ENCODE data around the gene NUP93. TPM values are rescaled to one million over a fixed set of nuclear protein-coding genes. Genes with fewer than 3 reads are reported as not detected.

Gene NUP93
- total RNA-seq, 1 experiment from 2014 or later: 74.7 TPM

DNA sequence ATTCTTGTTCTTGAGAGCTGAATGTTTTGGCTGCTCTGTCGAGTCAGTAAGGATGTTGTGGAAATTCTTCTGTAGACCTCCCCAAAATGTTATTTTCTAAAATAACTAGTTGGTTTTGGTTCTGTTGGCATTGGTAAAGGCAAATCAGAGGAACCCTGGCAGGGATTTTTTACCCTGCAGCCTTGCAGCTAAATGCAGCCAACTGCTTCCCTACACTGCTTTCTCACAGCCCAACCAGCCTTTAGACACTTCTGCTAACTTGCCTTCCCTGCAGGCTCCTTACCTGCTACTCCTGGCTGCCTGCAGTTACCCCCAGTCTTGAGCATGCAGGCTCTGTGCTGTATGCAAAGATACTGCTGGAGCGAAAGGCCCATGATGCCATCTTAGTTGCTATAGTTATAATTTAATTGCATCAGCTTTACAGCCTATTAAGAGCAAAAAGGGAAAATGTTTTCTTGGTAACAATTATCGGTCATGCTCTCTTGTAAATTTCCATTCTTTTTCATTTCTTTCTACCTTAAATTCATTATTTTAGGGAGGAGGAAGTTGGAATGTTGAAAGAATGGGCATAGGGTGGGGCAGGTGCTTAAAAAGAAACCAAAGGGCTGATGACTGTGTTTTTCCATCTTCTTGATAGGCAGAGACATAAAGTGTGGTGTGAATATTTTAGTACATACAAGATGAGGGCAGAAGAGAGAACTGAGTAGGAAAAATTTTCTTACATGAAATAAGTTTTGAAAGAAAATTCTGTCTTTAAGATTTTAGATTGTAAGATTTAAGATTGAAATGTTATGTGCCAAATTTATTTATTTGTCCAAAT, 20.0 kb downstream of the NUP93 start:
- no peak overlapping the region for H3K27ac ChIP-seq
- no peaks in the 10 kb centered on the region for H3K27me3 ChIP-seq (ENCODE audit: insufficient read depth, low read depth)
- CTCF ChIA-PET: interaction anchor here (0.5 to 0.6 kb wide), 2 partner anchors 117 to 428 kb away, joined by 3 read pairs; no protein-coding TSS in a partner anchor

GRCh38 chr16:56753410-56753809, 23.5 kb downstream of the NUP93 start:
- H3K36me3 ChIP-seq (ENCODE audit: low read depth): no peaks in the 10 kb centered on the region; the same call in 1 of the 2 replicates
- peaks cover 13% of the 10 kb centered on the region; the same call in 1 of the 2 replicates for H4K20me1 ChIP-seq (ENCODE audit: insufficient read depth)
- BruUV-seq (replicated peaks): no TSS peak
- no peak overlapping the region for H3K4me2 ChIP-seq
- no peaks in the 10 kb centered on the region for H3K4me1 ChIP-seq (replicated peaks; ENCODE audit: insufficient read depth)
- H3F3A ChIP-seq (ENCODE audit: insufficient read depth, low read depth): no peaks in the 10 kb centered on the region
- DNase-seq: no peak
- no peaks in the 10 kb centered on the region for H3K9me3 ChIP-seq (ENCODE audit: insufficient read depth, low read depth)
- no peak for TF ChIP-seq EZH2 (IDR thresholded peaks at IDR 0.05; ENCODE audit: low read depth)
- TF ChIP-seq, protein P1, sequence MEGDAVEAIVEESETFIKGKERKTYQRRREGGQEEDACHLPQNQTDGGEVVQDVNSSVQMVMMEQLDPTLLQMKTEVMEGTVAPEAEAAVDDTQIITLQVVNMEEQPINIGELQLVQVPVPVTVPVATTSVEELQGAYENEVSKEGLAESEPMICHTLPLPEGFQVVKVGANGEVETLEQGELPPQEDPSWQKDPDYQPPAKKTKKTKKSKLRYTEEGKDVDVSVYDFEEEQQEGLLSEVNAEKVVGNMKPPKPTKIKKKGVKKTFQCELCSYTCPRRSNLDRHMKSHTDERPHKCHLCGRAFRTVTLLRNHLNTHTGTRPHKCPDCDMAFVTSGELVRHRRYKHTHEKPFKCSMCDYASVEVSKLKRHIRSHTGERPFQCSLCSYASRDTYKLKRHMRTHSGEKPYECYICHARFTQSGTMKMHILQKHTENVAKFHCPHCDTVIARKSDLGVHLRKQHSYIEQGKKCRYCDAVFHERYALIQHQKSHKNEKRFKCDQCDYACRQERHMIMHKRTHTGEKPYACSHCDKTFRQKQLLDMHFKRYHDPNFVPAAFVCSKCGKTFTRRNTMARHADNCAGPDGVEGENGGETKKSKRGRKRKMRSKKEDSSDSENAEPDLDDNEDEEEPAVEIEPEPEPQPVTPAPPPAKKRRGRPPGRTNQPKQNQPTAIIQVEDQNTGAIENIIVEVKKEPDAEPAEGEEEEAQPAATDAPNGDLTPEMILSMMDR (conservative IDR thresholded peaks at IDR 0.05): no peak
- ChIA-PET CTCF (no interaction called here), POLR2A (ENCODE audit: unreplicated experiment) (no interaction called here)
- H3K79me2 ChIP-seq (ENCODE audit: low read depth): peaks cover 18% of the 10 kb centered on the region; the same call in 1 of the 2 replicates
- intact Hi-C loops (cut with micrococcal nuclease; ENCODE audit: unreplicated experiment): no loop called here
- no peaks in the 10 kb centered on the region for H3K27me3 ChIP-seq (ENCODE audit: insufficient read depth, low read depth)
- H2AFZ ChIP-seq: no peak overlapping the region
- H3K27ac ChIP-seq: no peak overlapping the region
- H3K4me3 ChIP-seq: no peak overlapping the region
- H3K9me2 ChIP-seq (ENCODE audit: insufficient read depth): no peaks in the 10 kb centered on the region; the same call in 1 of the 2 replicates

More for the DNA sequence above, 20.0 kb downstream of the NUP93 start:
- no peaks in the 10 kb centered on the region; the same call in 1 of the 2 replicates for H3K36me3 ChIP-seq (ENCODE audit: low read depth)
- DNase-seq: no peak
- intact Hi-C loops (cut with micrococcal nuclease; ENCODE audit: unreplicated experiment): no loop called here
- H3K4me1 ChIP-seq (replicated peaks; ENCODE audit: insufficient read depth): no peaks in the 10 kb centered on the region
- peaks cover 28% of the 10 kb centered on the region for H3K79me2 ChIP-seq (ENCODE audit: low read depth)
- H3F3A ChIP-seq (ENCODE audit: insufficient read depth, low read depth): no peaks in the 10 kb centered on the region
- no peak overlapping the region for H3K4me2 ChIP-seq
- no peak overlapping the region for H3K4me3 ChIP-seq
- no peak for TF ChIP-seq EZH2 (IDR thresholded peaks at IDR 0.05; ENCODE audit: low read depth)
- TF ChIP-seq, protein P1 (conservative IDR thresholded peaks at IDR 0.05): no peak
- H2AFZ ChIP-seq: no peak overlapping the region
- peaks cover 13% of the 10 kb centered on the region; the same call in 1 of the 2 replicates for H4K20me1 ChIP-seq (ENCODE audit: insufficient read depth)
- no TSS peak for BruUV-seq (replicated peaks)
- no peaks in the 10 kb centered on the region for H3K9me3 ChIP-seq (ENCODE audit: insufficient read depth, low read depth)
- POLR2A ChIA-PET (ENCODE audit: unreplicated experiment): no interaction called here
- no peaks in the 10 kb centered on the region; the same call in 1 of the 2 replicates for H3K9me2 ChIP-seq (ENCODE audit: insufficient read depth)

DNA sequence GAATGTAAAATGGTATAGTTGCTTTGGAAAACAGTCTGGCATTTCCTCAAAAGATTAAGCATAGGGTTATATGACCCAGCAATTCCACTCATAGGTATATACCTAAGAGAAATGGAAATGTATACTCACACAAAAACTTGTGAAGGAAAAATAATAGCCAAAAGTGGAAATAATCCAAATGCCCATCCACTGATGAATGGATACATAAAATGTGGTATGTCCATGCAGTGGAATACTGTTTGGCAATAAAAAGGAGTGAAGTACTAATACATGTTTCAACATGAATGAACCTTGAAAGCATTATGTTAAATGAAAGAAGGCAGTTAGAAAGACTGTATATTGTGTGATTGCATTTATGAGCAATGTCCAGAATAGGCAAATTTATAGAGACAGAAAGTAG, 25.1 kb downstream of the NUP93 start:
- no peaks in the 10 kb centered on the region; the same call in 1 of the 2 replicates for H3K9me2 ChIP-seq (ENCODE audit: insufficient read depth)

More for the DNA sequence above, 25.1 kb downstream of the NUP93 start:
- Histone ChIP-seq H3K4me3 (no peak overlapping the region), H4K20me1 (ENCODE audit: insufficient read depth) (0 out of 2 replicates have a peak, but pooled peaks cover 10% of the 10 kb centered on the region), H3K9me3 (ENCODE audit: insufficient read depth, low read depth) (no peaks in the 10 kb centered on the region), H3F3A (ENCODE audit: insufficient read depth, low read depth) (no peaks in the 10 kb centered on the region), H2AFZ (no peak overlapping the region), H3K4me1 (replicated peaks; ENCODE audit: insufficient read depth) (no peaks in the 10 kb centered on the region), H3K79me2 (ENCODE audit: low read depth) (peaks cover 18% of the 10 kb centered on the region; the same call in 1 of the 2 replicates), H3K36me3 (ENCODE audit: low read depth) (peaks cover 14% of the 10 kb centered on the region), H3K4me2 (no peak overlapping the region), H3K27ac (no peak overlapping the region), H3K27me3 (ENCODE audit: insufficient read depth, low read depth) (no peaks in the 10 kb centered on the region)
- TF ChIP-seq EZH2 (IDR thresholded peaks at IDR 0.05; ENCODE audit: low read depth): no peak
- TF ChIP-seq, protein P1 (conservative IDR thresholded peaks at IDR 0.05): no peak
- intact Hi-C loops (cut with micrococcal nuclease; ENCODE audit: unreplicated experiment): no loop called here
- CTCF ChIA-PET: no interaction called here
- POLR2A ChIA-PET (ENCODE audit: unreplicated experiment): no interaction called here
- no TSS peak for BruUV-seq (replicated peaks)
- DNase-seq: no peak
